Stimulated activated CD4-positive, alpha-beta T cell treated with anti-CD3 and anti-CD28 coated beads, Interleukin-4, amount 100 ng/mL, for 48 hours (primary cell): ENCODE results near the gene HTRA1.

ENCODE experiments used
- DNase-seq, 2 donors: peaks; one replicate each; pipeline ENCODE4 v3.0.0-alpha.2; 2020; ENCODE audit warnings: low read depth in 2 of 2

The HTRA1 gene

GRCh38 chr10:122516734-122517133 lies 55.4 kb downstream of the HTRA1 start:
- no peak for DNase-seq

DNA sequence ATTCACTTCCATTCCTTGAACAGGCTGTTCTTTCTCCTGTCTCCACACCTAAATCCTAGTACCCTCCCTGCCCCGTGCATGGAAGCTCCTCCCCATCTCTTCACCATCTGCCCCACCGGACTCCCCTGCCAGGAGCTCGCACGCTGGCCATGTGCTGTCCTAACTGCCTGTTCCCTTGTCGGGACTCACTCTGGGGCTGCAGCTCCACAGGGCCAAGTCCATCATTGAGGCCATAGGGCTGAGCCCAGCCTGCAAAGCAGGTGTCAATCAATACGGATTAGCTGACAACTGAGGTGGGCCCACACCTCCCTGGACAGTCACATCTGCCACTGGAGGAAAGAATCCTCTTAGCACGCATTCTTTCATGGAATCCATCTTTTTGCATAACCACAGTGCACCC lies 57.8 kb downstream of the HTRA1 start:
- DNase-seq: no peak

- DNase-seq: no peak
Measured at GRCh38 chr10:122519873-122520272, 58.5 kb downstream of the HTRA1 start.

DNA sequence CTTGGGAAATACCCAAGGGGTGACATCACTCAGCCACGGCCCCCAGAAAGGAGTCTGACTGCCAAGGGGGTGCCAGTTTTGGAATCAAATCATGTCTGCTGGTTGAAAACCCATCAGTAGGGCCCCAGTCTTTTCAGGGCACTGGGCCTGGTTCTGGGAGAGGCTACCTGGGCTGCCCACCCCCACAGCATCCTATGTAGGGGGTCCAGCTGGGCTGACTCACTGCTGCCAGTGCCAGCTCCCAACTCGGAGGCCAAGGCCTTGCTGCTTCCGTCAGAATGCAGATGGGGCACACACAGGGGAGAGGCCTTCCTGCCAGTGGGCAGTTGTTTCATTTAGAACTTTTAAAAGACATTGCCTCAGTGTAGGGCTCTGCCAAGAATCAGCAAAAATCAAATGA lies 59.7 kb downstream of the HTRA1 start:
- no peak for DNase-seq

- DNase-seq: no peak
Measured at GRCh38 chr10:122524811-122525210, 63.5 kb downstream of the HTRA1 start.

GRCh38 chr10:122525788-122526187 lies 64.4 kb downstream of the HTRA1 start:
- peak in 1 of 2 donors; percentile 10 for DNase-seq

- DNase-seq: no peak
Measured at GRCh38 chr10:122526892-122527291, 65.5 kb downstream of the HTRA1 start.

GRCh38 chr10:122530177-122530576 lies 68.8 kb downstream of the HTRA1 start:
- DNase-seq: no peak

GRCh38 chr10:122531261-122531660 lies 69.9 kb downstream of the HTRA1 start:
- DNase-seq: no peak

GRCh38 chr10:122531939-122532338 lies 70.6 kb downstream of the HTRA1 start:
- DNase-seq: no peak

- DNase-seq: no peak
Measured at GRCh38 chr10:122532601-122533296, 71.4 kb downstream of the HTRA1 start.

DNA sequence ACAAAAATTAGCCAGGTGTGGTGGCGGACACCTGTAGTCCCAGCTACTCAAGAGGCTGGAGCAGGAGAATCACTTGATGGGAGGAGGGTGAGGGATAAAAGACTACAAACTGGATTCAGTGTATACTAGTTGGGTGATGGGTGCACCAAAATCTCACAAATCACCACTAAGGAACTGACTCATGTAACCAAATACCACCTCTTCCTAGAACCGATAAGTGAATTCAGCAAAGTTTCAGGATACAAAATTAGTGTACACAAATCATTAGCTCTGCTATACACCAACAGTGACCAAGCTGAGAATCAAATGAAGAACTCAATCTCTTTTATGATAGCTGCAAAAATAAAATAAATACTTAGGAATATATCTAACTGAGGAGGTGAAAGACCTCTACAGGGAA lies 76.2 kb downstream of the HTRA1 start:
- DNase-seq: no peak

GRCh38 chr10:122541541-122542002 lies 80.2 kb downstream of the HTRA1 start:
- no peak for DNase-seq

- no peak for DNase-seq
Measured at GRCh38 chr10:122543676-122544445, 82.5 kb downstream of the HTRA1 start.

DNA sequence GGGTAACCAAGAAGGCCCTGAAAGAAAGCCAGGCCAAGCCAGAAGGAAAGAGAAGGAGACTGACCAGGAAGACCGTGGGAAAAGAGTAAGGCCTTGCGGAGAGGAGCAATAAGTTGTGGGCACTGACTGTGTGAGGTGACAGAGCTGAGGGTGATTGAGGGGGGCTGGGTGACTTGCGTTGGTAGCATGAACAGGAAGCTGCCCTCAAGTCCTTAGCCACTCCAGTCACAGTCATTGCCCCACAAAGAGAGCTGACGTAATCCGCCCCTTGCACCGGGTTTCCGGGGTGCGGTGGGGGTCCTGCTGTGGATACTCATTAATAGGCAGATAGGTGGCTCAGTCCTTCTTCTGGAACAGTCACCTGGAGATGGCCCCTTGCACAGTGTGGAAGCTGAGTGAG lies 83.1 kb downstream of the HTRA1 start:
- DNase-seq: no peak

- no peak for DNase-seq
Measured at GRCh38 chr10:122546242-122546641, 84.9 kb downstream of the HTRA1 start.

GRCh38 chr10:122548407-122549085 lies 87.2 kb downstream of the HTRA1 start:
- no peak for DNase-seq

DNA sequence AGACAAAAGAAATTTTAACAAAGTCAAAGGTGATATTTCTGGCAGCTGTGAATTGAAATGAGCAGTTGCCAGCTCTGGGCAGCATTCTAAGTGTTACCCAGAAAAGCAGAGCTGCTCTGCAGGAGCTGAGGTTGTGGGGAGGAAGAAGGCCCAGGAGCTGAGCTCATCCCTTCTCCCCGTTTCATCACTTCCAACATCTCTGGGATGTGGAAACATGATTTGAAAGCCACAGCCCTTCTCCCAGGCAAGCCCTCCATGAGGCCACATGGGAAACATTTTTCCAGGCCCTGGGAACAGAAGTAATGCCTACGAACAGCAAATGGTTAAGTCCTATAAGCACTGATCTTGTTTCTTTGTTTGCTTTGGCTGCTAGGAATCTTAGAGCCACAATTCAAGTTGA lies 88.3 kb downstream of the HTRA1 start:
- DNase-seq: no peak

- DNase-seq: no peak
Measured at GRCh38 chr10:122550427-122550826, 89.1 kb downstream of the HTRA1 start.

GRCh38 chr10:122550983-122551382 lies 89.6 kb downstream of the HTRA1 start:
- no peak for DNase-seq

- peak; percentile 24 to 43 for DNase-seq
Measured at GRCh38 chr10:122551450-122551849, 90.1 kb downstream of the HTRA1 start.

DNA sequence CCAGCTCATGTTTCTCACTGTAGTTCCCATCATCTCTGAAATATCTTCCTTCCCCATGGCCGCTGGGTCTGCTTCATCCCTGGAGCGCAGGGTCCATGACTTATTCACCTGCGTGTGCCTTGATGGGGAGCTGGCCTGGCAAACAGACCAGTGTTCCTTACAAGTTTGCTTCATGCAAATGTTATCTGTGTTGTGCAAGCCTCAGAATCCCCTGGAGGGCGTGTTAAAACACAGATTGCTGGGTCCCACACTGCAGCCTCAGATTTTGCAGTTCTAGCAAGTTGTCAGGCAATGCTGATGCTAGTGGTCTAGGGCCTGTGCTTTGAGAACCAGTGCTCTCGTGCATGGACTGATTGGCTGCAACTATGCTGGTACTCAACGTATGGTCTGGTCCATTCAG lies 92.0 kb downstream of the HTRA1 start:
- no peak for DNase-seq
